Umbilical cord (tissue), 2 donors: ENCODE measurements around the gene WNT9B. TPM values are rescaled to one million over a fixed set of nuclear protein-coding genes. Genes with fewer than 3 reads are reported as not detected.
"Not testable (repeated sequence)": the region's sequence is repeated elsewhere in the genome, so short reads cannot be mapped to it uniquely, and the experiment has no call there.

ENCODE experiments used
- DNase-seq: peaks from one replicate; pipeline ENCODE4 v3.0.0-alpha.2; 2015; ENCODE audit warnings: low spot score
- total RNA-seq: library from RNA; depleted of rRNA; stranded (reverse); fragments of >200 nt; gene quantifications from one replicate; pipeline ENCODE4 v1.2.3, GENCODE V29; 2014; ENCODE audit warnings: low replicate concordance; ENCODE audit not compliant: insufficient read depth

The WNT9B gene
- total RNA-seq, 1 donor from 2014 or later = not detected

- no peak for DNase-seq
These were observed 29.6 kb upstream of the WNT9B start for GRCh38 chr17:46821482-46822387.

GRCh38 chr17:46822388-46822921, 28.9 kb upstream of the WNT9B start:
- DNase-seq = no peak

- DNase-seq = no peak
These were observed 27.7 kb upstream of the WNT9B start for GRCh38 chr17:46823657-46824056.

- no peak for DNase-seq
These were observed 25.3 kb upstream of the WNT9B start for GRCh38 chr17:46826116-46826515.

- no peak for DNase-seq
These were observed 24.1 kb upstream of the WNT9B start for GRCh38 chr17:46827274-46827673.

GRCh38 chr17:46831573-46832330, 19.6 kb upstream of the WNT9B start:
- DNase-seq = no peak

- DNase-seq = no peak
These were observed 19.0 kb upstream of the WNT9B start for GRCh38 chr17:46832331-46832821.

GRCh38 chr17:46832945-46833839, 18.2 kb upstream of the WNT9B start:
- peak; percentile 80 for DNase-seq

- no peak for DNase-seq
These were observed 17.6 kb upstream of the WNT9B start for GRCh38 chr17:46833840-46834208.

GRCh38 chr17:46834846-46835245, 16.5 kb upstream of the WNT9B start:
- no peak for DNase-seq

GRCh38 chr17:46836500-46836899, 14.9 kb upstream of the WNT9B start:
- no peak for DNase-seq

GRCh38 chr17:46837521-46837920, 13.9 kb upstream of the WNT9B start:
- DNase-seq = no peak

- DNase-seq = no peak
These were observed 12.2 kb upstream of the WNT9B start for GRCh38 chr17:46839211-46839610.

GRCh38 chr17:46840596-46840995, 10.8 kb upstream of the WNT9B start:
- DNase-seq = not testable (repeated sequence)

GRCh38 chr17:46841561-46842379, 9.6 kb upstream of the WNT9B start:
- no peak for DNase-seq

GRCh38 chr17:46842835-46843234, 8.5 kb upstream of the WNT9B start:
- DNase-seq = no peak

GRCh38 chr17:46847204-46848191, 3.9 kb upstream of the WNT9B start:
- no peak for DNase-seq

GRCh38 chr17:46848534-46848933, 2.8 kb upstream of the WNT9B start:
- no peak for DNase-seq

GRCh38 chr17:46850688-46851028, 725 bp upstream of the WNT9B start:
- no peak for DNase-seq
